CD4-positive, alpha-beta T cell treated with Interleukin-2 at 100 ng/mL for 4 hours (primary cell): ENCODE data around the gene KRT15.

Experiments
- DNase-seq: peaks from one replicate; pipeline ENCODE4 v3.0.0-alpha.2; 2020; ENCODE audit warnings: low spot score

Gene KRT15

GRCh38 chr17:41480136-41480535 lies 38.6 kb downstream of the KRT15 start:
- no peak for DNase-seq

GRCh38 chr17:41478237-41478636 lies 40.5 kb downstream of the KRT15 start:
- DNase-seq: no peak

- DNase-seq: no peak
These were observed 41.5 kb downstream of the KRT15 start for GRCh38 chr17:41476866-41477815.

DNA sequence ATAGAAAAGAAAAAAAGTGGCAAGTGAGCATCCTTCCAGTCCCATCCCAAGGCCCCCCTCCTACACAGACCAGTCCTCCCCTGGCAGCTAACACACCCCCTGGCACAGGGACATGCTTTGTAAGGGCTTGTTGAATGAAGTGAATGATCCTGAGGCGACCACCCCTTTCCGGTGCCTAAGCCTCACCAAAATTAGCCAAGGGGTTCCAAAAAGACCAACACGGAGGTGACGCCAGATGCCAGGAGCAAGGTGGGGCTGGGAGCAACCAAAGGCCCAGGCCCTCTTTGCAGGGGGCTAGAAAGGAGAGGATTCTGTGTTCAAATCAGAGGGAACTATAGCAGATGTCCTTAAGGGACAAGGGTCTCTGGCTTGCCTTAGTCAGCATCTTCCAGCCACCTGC lies 43.3 kb downstream of the KRT15 start:
- no peak for DNase-seq

GRCh38 chr17:41474863-41475262 lies 43.8 kb downstream of the KRT15 start:
- no peak for DNase-seq

GRCh38 chr17:41468346-41468745 lies 50.3 kb downstream of the KRT15 start:
- DNase-seq: no peak

- no peak for DNase-seq
These were observed 51.1 kb downstream of the KRT15 start for GRCh38 chr17:41467561-41467960.

GRCh38 chr17:41466988-41467387 lies 51.7 kb downstream of the KRT15 start, which contains the start of gene KRT32:
TSS of gene KRT32 (minus strand) at chr17:41467386. CDS start at chr17:41467325, 61 bp downstream.
- no peak for DNase-seq

- DNase-seq: no peak
These were observed 54.0 kb downstream of the KRT15 start for GRCh38 chr17:41464682-41465081.

GRCh38 chr17:41464173-41464572 lies 54.5 kb downstream of the KRT15 start:
- DNase-seq: no peak

- DNase-seq: no peak
These were observed 54.9 kb downstream of the KRT15 start for GRCh38 chr17:41463746-41464145.
